K562 (cell line): Measurements from ENCODE around the gene MLST8. TPM values are rescaled to one million over a fixed set of nuclear protein-coding genes. Genes with fewer than 3 reads are reported as not detected.

Source experiments
- ATAC-seq: fragments of 200-7000 bp; cut with Tn5 transposase; 3 replicates; pipeline ENCODE4 v1.9.1; 2020; ENCODE audit warnings: moderate library complexity
- BruUV-seq: library from RNA; stranded (reverse); fragments of 400-500 nt; replicated peaks from 2 replicates; lab custom pipeline; 2021; lab: Mats Ljungman, UMichigan
- CTCF ChIA-PET: fragments of 300-600 bp; formaldehyde crosslinking; extraction: SDS; loops from one replicate; lab custom pipeline; 2021; ENCODE audit warnings: low intra/inter-chr PET ratio; lab: Yijun Ruan, JAX
- POLR2A ChIA-PET: fragments of 300-600, 350-650 bp; sonication (Branson Sonifier 250); formaldehyde crosslinking; extraction: SDS; loops from one replicate; lab custom pipeline; 2021; ENCODE audit warnings: antibody characterized with exemption, inconsistent platforms; lab: Yijun Ruan, JAX
- DNase-seq, 4 experiments: peaks; one replicate each; pipeline versions ENCODE4 v3.0.0 to v3.0.0-alpha.2; 2011 to 2018; ENCODE audit warnings: low spot score in 3 of 4, mixed read lengths in 3 of 4; ENCODE audit errors: extremely low read depth in 1 of 4
- FAIRE-seq: peaks from 2 replicates; lab custom pipeline; 2011; peaks lifted over from hg19 to GRCh38; lab: Jason Lieb, UNC
- H2AFZ ChIP-seq: 2 replicates; pipeline ENCODE4 v1.6.0; 2011; ENCODE audit warnings: low read depth, low read length, control low read depth, inconsistent platforms
- H3K27ac ChIP-seq: fragments of 200-600 bp; 3 replicates; pipeline ENCODE4 v1.8.0; 2011; ENCODE audit warnings: low read depth, mild to moderate bottlenecking, control low read depth, inconsistent platforms, low read length, moderate library complexity, mixed read lengths; ENCODE audit errors: extremely low read depth
- H3K27me3 ChIP-seq, 2 experiments: fragments of 300-600 bp in 1 of 2; 2 replicates in 1 of 2; 3 replicates in 1 of 2; pipeline versions ENCODE4 v1.6.0 to v1.8.0; 2011; ENCODE audit warnings: inconsistent platforms in 2 of 2, low read length in 2 of 2, mild to moderate bottlenecking in 1 of 2, mixed read lengths in 1 of 2, moderate library complexity in 1 of 2; ENCODE audit not compliant: control insufficient read depth in 2 of 2, insufficient read depth in 2 of 2
- H3K36me3 ChIP-seq: fragments of 300-600 bp; 3 replicates; pipeline ENCODE4 v1.8.0; 2011; ENCODE audit warnings: mild to moderate bottlenecking, low read length, inconsistent platforms; ENCODE audit not compliant: control insufficient read depth, insufficient read depth
- H3K4me1 ChIP-seq, 2 experiments: fragments of 200-600 bp in 1 of 2; replicated peaks in 1 of 2; 2 replicates in 1 of 2; 3 replicates in 1 of 2; pipeline versions ENCODE4 v1.5.1 to v1.8.0; 2011; ENCODE audit warnings: inconsistent platforms in 2 of 2, low read length in 2 of 2, mild to moderate bottlenecking in 1 of 2, mixed read lengths in 1 of 2, moderate library complexity in 1 of 2; ENCODE audit not compliant: control insufficient read depth in 2 of 2, insufficient read depth in 2 of 2
- H3K4me2 ChIP-seq: 2 replicates; pipeline ENCODE4 v1.6.1; 2011; ENCODE audit warnings: low read length, control low read depth, inconsistent platforms, mixed read lengths; ENCODE audit not compliant: insufficient read depth
- H3K4me3 ChIP-seq: fragments of 200-600 bp; sonication (generic), shearing (Covaris generic); 2 replicates; pipeline ENCODE4 v1.5.1; 2016; ENCODE audit warnings: control low read depth, inconsistent platforms
- H3K79me2 ChIP-seq: fragments of 200-600 bp; 3 replicates; pipeline ENCODE4 v1.8.0; 2011; ENCODE audit warnings: low read length, inconsistent platforms; ENCODE audit not compliant: control insufficient read depth, insufficient read depth
- H3K9ac ChIP-seq, 2 experiments: 2 replicates each; pipeline versions ENCODE4 v1.6.0 to v1.6.1; 2011; ENCODE audit warnings: low read depth in 2 of 2, low read length in 2 of 2, control low read depth in 1 of 2, inconsistent platforms in 1 of 2, mild to moderate bottlenecking in 1 of 2, mixed read lengths in 1 of 2; ENCODE audit not compliant: insufficient read depth in 1 of 2
- H3K9me1 ChIP-seq: one replicate; pipeline ENCODE4 v1.6.0; 2011; ENCODE audit warnings: inconsistent platforms, mild to moderate bottlenecking, low read length, moderate library complexity; ENCODE audit not compliant: control insufficient read depth, insufficient read depth
- H3K9me3 ChIP-seq: replicated peaks from 2 replicates; pipeline ENCODE4 v1.5.1; 2011; ENCODE audit warnings: low read depth, low read length, inconsistent platforms; ENCODE audit not compliant: control insufficient read depth, insufficient read depth
- H4K20me1 ChIP-seq: replicated peaks from 2 replicates; pipeline ENCODE4 v1.6.1; 2011; ENCODE audit warnings: low read length, inconsistent platforms, mixed read lengths; ENCODE audit not compliant: control insufficient read depth, insufficient read depth
- ARNT ChIP-seq, 2 experiments: fragments of 450-650 bp; IDR thresholded peaks; 2 replicates each; pipeline ENCODE4 v1.6.1; 2016; ENCODE audit warnings: mild to moderate bottlenecking in 1 of 2
- BRCA1 ChIP-seq, 2 experiments: fragments of 450-650 bp in 1 of 2; sonication (generic) in 1 of 2; formaldehyde crosslinking in 1 of 2; IDR thresholded peaks; 2 replicates each; pipeline versions ENCODE4 v1.5.0 to v1.6.1; 2017 to 2020; ENCODE audit warnings: mild to moderate bottlenecking in 1 of 2, missing genetic modification reagents in 1 of 2
- ETV6 ChIP-seq, 3 experiments: fragments of 150-350 bp in 1 of 3; sonication (generic) in 1 of 3; formaldehyde crosslinking in 1 of 3; IDR thresholded peaks; 2 replicates each; pipeline versions ENCODE4 v1.6.1 to v1.8.0; 2014 to 2022; ENCODE audit warnings: borderline replicate concordance in 2 of 3, low read depth in 2 of 3, antibody characterized with exemption in 1 of 3, low read length in 1 of 3, mild to moderate bottlenecking in 1 of 3, missing genetic modification reagents in 1 of 3
- FIP1L1 ChIP-seq: fragments of 200-400 bp; formaldehyde crosslinking; IDR thresholded peaks from 2 replicates; pipeline ENCODE4 v1.6.1; 2018; ENCODE audit warnings: mild to moderate bottlenecking, low read depth, low read length; ENCODE audit not compliant: poor library complexity, severe bottlenecking
- ILK ChIP-seq: fragments of 450-650 bp; IDR thresholded peaks from 2 replicates; pipeline ENCODE4 v1.6.1; 2016; ENCODE audit warnings: missing genetic modification characterization, low read depth, mild to moderate bottlenecking, missing compliant biosample characterization, moderate library complexity, borderline replicate concordance
- KAT7 ChIP-seq: sonication (generic); formaldehyde crosslinking; IDR thresholded peaks from 2 replicates; pipeline ENCODE4 v1.8.0; 2022; ENCODE audit warnings: missing genetic modification reagents, mild to moderate bottlenecking, borderline replicate concordance
- RBFOX2 ChIP-seq: fragments of 200-400 bp; formaldehyde crosslinking; IDR thresholded peaks from 2 replicates; pipeline ENCODE4 v1.6.1; 2017; ENCODE audit warnings: low read depth, mild to moderate bottlenecking, low read length, moderate library complexity
- ZNF146 ChIP-seq: IDR thresholded peaks from one replicate; pipeline ENCODE4 v1.6.1; 2018; ENCODE audit warnings: missing compliant biosample characterization; ENCODE audit not compliant: unreplicated experiment
- ZNF41 ChIP-seq: fragments of 250-450 bp; sonication (Bioruptor Pico); conservative IDR thresholded peaks from 2 replicates; pipeline ENCODE4 v1.4.0; 2020; ENCODE audit warnings: mild to moderate bottlenecking
- ZNF584 ChIP-seq: fragments of 200-800 bp; sonication (Bioruptor generic); IDR thresholded peaks from 2 replicates; pipeline ENCODE4 v1.6.1; 2016; ENCODE audit warnings: low read depth, mild to moderate bottlenecking, missing genetic modification characterization, missing compliant biosample characterization
- WGBS: fragments of 100-300 bp; shearing (Covaris generic); methylation state at CpG from one replicate; pipeline ENCODE4 v1.1.6; 2016; ENCODE audit warnings: low coverage, mixed read lengths; ENCODE audit not compliant: insufficient coverage; ENCODE audit errors: missing lambda C conversion rate; 5-methylcytosine and 5-hydroxymethylcytosine counted together
- in situ Hi-C: fragments of 300-500 bp; cut with MboI; formaldehyde crosslinking; loops from 4 replicates; pipeline ENCODE4 v1.15.0; 2018; ENCODE audit warnings: inconsistent platforms, mixed read lengths
- intact Hi-C: fragments of 100-400 bp; cut with micrococcal nuclease; formaldehyde crosslinking; loops from 2 replicates; pipeline ENCODE4 v1.14.2; 2022
- polyA plus RNA-seq, 8 experiments: library from polyadenylated mRNA; depleted of rRNA in 4 of 8; stranded (reverse) in 5 of 8; unstranded in 3 of 8; fragments of >200 nt; fragmentation: Nextera tagmentation in 2 of 8; fragmentation: Illumina TruSeq in 1 of 8; extraction: Ambion mirVana in 2 of 8; extraction: Trizol in 1 of 8; gene quantifications; 2 replicates each; pipeline versions ENCODE4 v1.2.1 to v1.2.3, GENCODE V29; 2011 to 2014; ENCODE audit warnings: inconsistent platforms in 1 of 8, missing spikeins in 1 of 8
- total RNA-seq, 7 experiments: library from RNA; depleted of rRNA in 6 of 7; stranded (reverse); fragments of >200 nt in 6 of 7; fragmentation: Illumina TruSeq in 2 of 7; extraction: Trizol in 2 of 7; gene quantifications; 2 replicates each; pipeline versions ENCODE4 v1.2.1 to v1.2.3, GENCODE V29; 2011 to 2021; ENCODE audit warnings: low replicate concordance in 1 of 7
- TF ChIP-seq, protein P1 (sequence below), 3 experiments: fragments of 200-800 bp in 1 of 3; sonication (Bioruptor generic) in 1 of 3; sonication (generic) in 1 of 3; formaldehyde crosslinking in 1 of 3; IDR thresholded peaks; 2 replicates each; pipeline versions ENCODE4 v1.6.1 to v1.8.0; 2016 to 2022; ENCODE audit warnings: mild to moderate bottlenecking in 2 of 3, missing compliant biosample characterization in 2 of 3, missing genetic modification characterization in 2 of 3, missing genetic modification reagents in 1 of 3
- TF ChIP-seq, protein P2 (sequence below): sonication (generic); formaldehyde crosslinking; IDR thresholded peaks from 2 replicates; pipeline ENCODE4 v1.8.0; 2022; ENCODE audit warnings: mild to moderate bottlenecking, missing genetic modification reagents

MLST8 gene
- total and polyA plus RNA-seq, 9 of the 15 experiments (the other 6 are each of a cell fraction or from before 2014, with no cell fraction given): 1.5 to 116 (median 43.3) TPM

DNA sequence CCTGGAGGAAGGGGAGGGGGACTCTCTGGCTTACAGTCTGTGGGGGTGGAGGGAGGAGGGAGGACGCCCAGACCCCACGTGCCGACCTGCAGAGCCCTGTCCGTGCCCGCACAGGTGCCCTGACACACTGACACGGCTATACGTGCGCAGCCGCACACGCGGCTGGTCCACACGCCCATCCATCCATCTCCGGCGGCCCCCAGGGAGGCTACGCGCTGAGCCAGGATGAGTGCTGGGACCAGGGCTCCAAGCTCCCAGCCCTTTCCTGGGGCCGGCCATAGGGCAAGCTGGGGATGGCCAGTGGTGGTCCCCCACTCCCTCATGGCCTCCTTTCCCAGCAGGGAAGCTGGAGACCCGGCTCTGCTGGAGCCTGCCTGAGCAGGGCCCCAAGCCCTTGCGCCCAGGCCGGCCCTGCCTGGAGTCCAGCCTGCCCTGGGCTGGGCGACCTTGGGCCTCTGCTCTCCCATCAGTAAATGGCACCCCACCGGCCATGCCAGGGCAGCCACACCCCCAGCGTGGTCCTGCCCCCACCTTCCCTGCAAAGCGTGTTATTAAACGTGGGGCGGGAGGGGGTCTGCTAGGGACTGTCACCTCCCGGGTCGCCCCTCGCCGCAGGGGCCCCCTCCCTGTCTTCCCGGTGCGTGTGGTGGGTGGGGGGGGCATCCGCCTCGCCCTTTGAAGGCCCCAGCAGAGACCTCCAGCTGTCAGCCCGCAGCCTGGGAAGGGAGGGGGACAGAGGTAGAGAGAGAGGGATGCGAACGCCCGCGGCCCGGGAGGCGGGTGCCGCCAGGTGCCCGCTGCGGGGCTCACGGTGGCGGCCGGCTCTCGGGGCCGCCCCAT, 9.7 kb upstream of the MLST8 start:
- POLR2A ChIA-PET: interaction anchor here (0.6 to 2.5 kb wide), 11 partner anchors 9 to 230 kb away, joined by 3 to 17 read pairs (median 4); partner anchors contain the start of genes ECI1, MLST8 and TRAF7
- Histone ChIP-seq H2AFZ (no peak overlapping the region), H3K9ac (peak overlapping the region in 1 of 2 experiments; percentile 90; a peak in 2 of 4 replicates)
- TF ChIP-seq RBFOX2 (peak; percentile 31; the same call in 1 of the 2 replicates), ZNF146 (CRISPR knock-in tag) (no peak), ILK (tag) (no peak), ZNF41 (no peak), ZNF584 (CRISPR knock-in tag) (no peak), ARNT (IDR thresholded peaks at IDR 0.05) (no peak), FIP1L1 (peak; percentile 13), ETV6 (IDR thresholded peaks at IDR 0.05; ENCODE audit: borderline replicate concordance in 1 of 2, low read depth in 2 of 2, low read length in 1 of 2) (no peak), ETV6 (CRISPR knock-in tag; IDR thresholded peaks at IDR 0.05; ENCODE audit: borderline replicate concordance) (no peak), BRCA1 (IDR thresholded peaks at IDR 0.05) (no peak), BRCA1 (CRISPR knock-in tag; IDR thresholded peaks at IDR 0.05) (peak; percentile 82; the same call in 1 of the 2 replicates), KAT7 (no peak)
- TF ChIP-seq, protein P1, sequence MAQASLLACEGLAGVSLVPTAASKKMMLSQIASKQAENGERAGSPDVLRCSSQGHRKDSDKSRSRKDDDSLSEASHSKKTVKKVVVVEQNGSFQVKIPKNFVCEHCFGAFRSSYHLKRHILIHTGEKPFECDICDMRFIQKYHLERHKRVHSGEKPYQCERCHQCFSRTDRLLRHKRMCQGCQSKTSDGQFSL (CRISPR knock-in tag; IDR thresholded peaks at IDR 0.05): 0 out of 2 replicates have a peak, but pooled peaks have one; percentile 22
- TF ChIP-seq, protein P1 (tag; IDR thresholded peaks at IDR 0.05): peak in 1 of 2 experiments; percentile 14; a peak in 1 of 4 replicates
- TF ChIP-seq, protein P2, sequence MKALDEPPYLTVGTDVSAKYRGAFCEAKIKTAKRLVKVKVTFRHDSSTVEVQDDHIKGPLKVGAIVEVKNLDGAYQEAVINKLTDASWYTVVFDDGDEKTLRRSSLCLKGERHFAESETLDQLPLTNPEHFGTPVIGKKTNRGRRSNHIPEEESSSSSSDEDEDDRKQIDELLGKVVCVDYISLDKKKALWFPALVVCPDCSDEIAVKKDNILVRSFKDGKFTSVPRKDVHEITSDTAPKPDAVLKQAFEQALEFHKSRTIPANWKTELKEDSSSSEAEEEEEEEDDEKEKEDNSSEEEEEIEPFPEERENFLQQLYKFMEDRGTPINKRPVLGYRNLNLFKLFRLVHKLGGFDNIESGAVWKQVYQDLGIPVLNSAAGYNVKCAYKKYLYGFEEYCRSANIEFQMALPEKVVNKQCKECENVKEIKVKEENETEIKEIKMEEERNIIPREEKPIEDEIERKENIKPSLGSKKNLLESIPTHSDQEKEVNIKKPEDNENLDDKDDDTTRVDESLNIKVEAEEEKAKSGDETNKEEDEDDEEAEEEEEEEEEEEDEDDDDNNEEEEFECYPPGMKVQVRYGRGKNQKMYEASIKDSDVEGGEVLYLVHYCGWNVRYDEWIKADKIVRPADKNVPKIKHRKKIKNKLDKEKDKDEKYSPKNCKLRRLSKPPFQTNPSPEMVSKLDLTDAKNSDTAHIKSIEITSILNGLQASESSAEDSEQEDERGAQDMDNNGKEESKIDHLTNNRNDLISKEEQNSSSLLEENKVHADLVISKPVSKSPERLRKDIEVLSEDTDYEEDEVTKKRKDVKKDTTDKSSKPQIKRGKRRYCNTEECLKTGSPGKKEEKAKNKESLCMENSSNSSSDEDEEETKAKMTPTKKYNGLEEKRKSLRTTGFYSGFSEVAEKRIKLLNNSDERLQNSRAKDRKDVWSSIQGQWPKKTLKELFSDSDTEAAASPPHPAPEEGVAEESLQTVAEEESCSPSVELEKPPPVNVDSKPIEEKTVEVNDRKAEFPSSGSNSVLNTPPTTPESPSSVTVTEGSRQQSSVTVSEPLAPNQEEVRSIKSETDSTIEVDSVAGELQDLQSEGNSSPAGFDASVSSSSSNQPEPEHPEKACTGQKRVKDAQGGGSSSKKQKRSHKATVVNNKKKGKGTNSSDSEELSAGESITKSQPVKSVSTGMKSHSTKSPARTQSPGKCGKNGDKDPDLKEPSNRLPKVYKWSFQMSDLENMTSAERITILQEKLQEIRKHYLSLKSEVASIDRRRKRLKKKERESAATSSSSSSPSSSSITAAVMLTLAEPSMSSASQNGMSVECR: 0 out of 2 replicates have a peak, but pooled peaks have one; percentile 29

More for the DNA sequence above, 9.7 kb upstream of the MLST8 start:
- Histone ChIP-seq H3K9me3 (no peaks in the 10 kb centered on the region), H3K4me2 (peak overlapping the region; percentile 40; the same call in 1 of the 2 replicates), H3K4me1 (peaks cover 3 to 60% of the 10 kb centered on the region in 2 experiments; a peak in 4 of 5 replicates), H3K27me3 (peaks cover 0 to 5% of the 10 kb centered on the region in 2 experiments; a peak in 2 of 5 replicates), H3K79me2 (no peaks in the 10 kb centered on the region), H3K9me1 (no peaks in the 10 kb centered on the region), H3K27ac (no peak overlapping the region), H3K36me3 (no peaks in the 10 kb centered on the region), H3K4me3 (peak overlapping the region; percentile 43), H4K20me1 (0 out of 2 replicates have a peak, but pooled peaks cover 6% of the 10 kb centered on the region)
- 13% methylated on average over 42 of the region's 49 CpGs for WGBS
- intact Hi-C loops: loop anchor here (5.0 kb wide), 2 partner anchors 57 to 302 kb away; partner anchors contain the start of gene ECI1
- no peak for DNase-seq
- CTCF ChIA-PET: interaction anchor here (1.0 to 2.8 kb wide), 4 partner anchors 56 to 731 kb away, joined by 3 to 18 read pairs (median 4); partner anchors contain the start of gene ECI1
- BruUV-seq: no TSS peak
- FAIRE-seq: no peak
- in situ Hi-C loops: no loop called here
- ATAC-seq: peak; percentile 22
